K562 (cell line): ENCODE data around the gene SPTBN2. TPM values are rescaled to one million over a fixed set of nuclear protein-coding genes. Genes with fewer than 3 reads are reported as not detected.
A peak's percentile ranks its signal among the peaks of the same experiment; 100 is the strongest.

ENCODE experiments used
- ATAC-seq: fragments of 200-7000 bp; cut with Tn5 transposase; 3 replicates; pipeline ENCODE4 v1.9.1; 2020; ENCODE audit warnings: moderate library complexity
- BruUV-seq: library from RNA; stranded (reverse); fragments of 400-500 nt; replicated peaks from 2 replicates; lab custom pipeline; 2021; lab: Mats Ljungman, UMichigan
- CTCF ChIA-PET: fragments of 300-600 bp; formaldehyde crosslinking; extraction: SDS; loops from one replicate; lab custom pipeline; 2021; ENCODE audit warnings: low intra/inter-chr PET ratio; lab: Yijun Ruan, JAX
- POLR2A ChIA-PET: fragments of 300-600, 350-650 bp; sonication (Branson Sonifier 250); formaldehyde crosslinking; extraction: SDS; loops from one replicate; lab custom pipeline; 2021; ENCODE audit warnings: antibody characterized with exemption, inconsistent platforms; lab: Yijun Ruan, JAX
- DNase-seq, 4 experiments: peaks; one replicate each; pipeline versions ENCODE4 v3.0.0 to v3.0.0-alpha.2; 2011 to 2018; ENCODE audit warnings: low spot score in 3 of 4, mixed read lengths in 3 of 4; ENCODE audit errors: extremely low read depth in 1 of 4
- FAIRE-seq: peaks from 2 replicates; lab custom pipeline; 2011; peaks lifted over from hg19 to GRCh38; lab: Jason Lieb, UNC
- H2AFZ ChIP-seq: 2 replicates; pipeline ENCODE4 v1.6.0; 2011; ENCODE audit warnings: low read depth, low read length, control low read depth, inconsistent platforms
- H3K27ac ChIP-seq: fragments of 200-600 bp; 3 replicates; pipeline ENCODE4 v1.8.0; 2011; ENCODE audit warnings: low read depth, mild to moderate bottlenecking, control low read depth, inconsistent platforms, low read length, moderate library complexity, mixed read lengths; ENCODE audit errors: extremely low read depth
- H3K27me3 ChIP-seq, 2 experiments: fragments of 300-600 bp in 1 of 2; 2 replicates in 1 of 2; 3 replicates in 1 of 2; pipeline versions ENCODE4 v1.6.0 to v1.8.0; 2011; ENCODE audit warnings: inconsistent platforms in 2 of 2, low read length in 2 of 2, mild to moderate bottlenecking in 1 of 2, mixed read lengths in 1 of 2, moderate library complexity in 1 of 2; ENCODE audit not compliant: control insufficient read depth in 2 of 2, insufficient read depth in 2 of 2
- H3K36me3 ChIP-seq: fragments of 300-600 bp; 3 replicates; pipeline ENCODE4 v1.8.0; 2011; ENCODE audit warnings: mild to moderate bottlenecking, low read length, inconsistent platforms; ENCODE audit not compliant: control insufficient read depth, insufficient read depth
- H3K4me1 ChIP-seq, 2 experiments: fragments of 200-600 bp in 1 of 2; replicated peaks in 1 of 2; 2 replicates in 1 of 2; 3 replicates in 1 of 2; pipeline versions ENCODE4 v1.5.1 to v1.8.0; 2011; ENCODE audit warnings: inconsistent platforms in 2 of 2, low read length in 2 of 2, mild to moderate bottlenecking in 1 of 2, mixed read lengths in 1 of 2, moderate library complexity in 1 of 2; ENCODE audit not compliant: control insufficient read depth in 2 of 2, insufficient read depth in 2 of 2
- H3K4me2 ChIP-seq: 2 replicates; pipeline ENCODE4 v1.6.1; 2011; ENCODE audit warnings: low read length, control low read depth, inconsistent platforms, mixed read lengths; ENCODE audit not compliant: insufficient read depth
- H3K4me3 ChIP-seq: fragments of 200-600 bp; sonication (generic), shearing (Covaris generic); 2 replicates; pipeline ENCODE4 v1.5.1; 2016; ENCODE audit warnings: control low read depth, inconsistent platforms
- H3K79me2 ChIP-seq: fragments of 200-600 bp; 3 replicates; pipeline ENCODE4 v1.8.0; 2011; ENCODE audit warnings: low read length, inconsistent platforms; ENCODE audit not compliant: control insufficient read depth, insufficient read depth
- H3K9ac ChIP-seq, 2 experiments: 2 replicates each; pipeline versions ENCODE4 v1.6.0 to v1.6.1; 2011; ENCODE audit warnings: low read depth in 2 of 2, low read length in 2 of 2, control low read depth in 1 of 2, inconsistent platforms in 1 of 2, mild to moderate bottlenecking in 1 of 2, mixed read lengths in 1 of 2; ENCODE audit not compliant: insufficient read depth in 1 of 2
- H3K9me1 ChIP-seq: one replicate; pipeline ENCODE4 v1.6.0; 2011; ENCODE audit warnings: inconsistent platforms, mild to moderate bottlenecking, low read length, moderate library complexity; ENCODE audit not compliant: control insufficient read depth, insufficient read depth
- H3K9me3 ChIP-seq: replicated peaks from 2 replicates; pipeline ENCODE4 v1.5.1; 2011; ENCODE audit warnings: low read depth, low read length, inconsistent platforms; ENCODE audit not compliant: control insufficient read depth, insufficient read depth
- H4K20me1 ChIP-seq: replicated peaks from 2 replicates; pipeline ENCODE4 v1.6.1; 2011; ENCODE audit warnings: low read length, inconsistent platforms, mixed read lengths; ENCODE audit not compliant: control insufficient read depth, insufficient read depth
- CBFA2T2 ChIP-seq: fragments of 450-650 bp; conservative IDR thresholded peaks from 2 replicates; pipeline ENCODE4 v1.6.1; 2017; ENCODE audit warnings: mild to moderate bottlenecking
- JUN ChIP-seq, 2 experiments: sonication (generic) in 1 of 2; formaldehyde crosslinking in 1 of 2; IDR thresholded peaks; 2 replicates each; pipeline versions ENCODE4 v1.6.1 to v1.8.0; 2012 to 2022; ENCODE audit warnings: borderline replicate concordance in 2 of 2, mild to moderate bottlenecking in 2 of 2, improper control_type of control experiment in 1 of 2, low read depth in 1 of 2, low read length in 1 of 2, missing genetic modification reagents in 1 of 2
- MCM2 ChIP-seq: fragments of 450-650 bp; IDR thresholded peaks from 2 replicates; pipeline ENCODE4 v1.6.1; 2017; ENCODE audit warnings: low read depth, mild to moderate bottlenecking
- NFATC3 ChIP-seq: fragments of 450-650 bp; IDR thresholded peaks from 2 replicates; pipeline ENCODE4 v1.6.1; 2017; ENCODE audit warnings: mild to moderate bottlenecking
- RBM14 ChIP-seq: fragments of 200-400 bp; formaldehyde crosslinking; IDR thresholded peaks from 2 replicates; pipeline ENCODE4 v1.6.1; 2018; ENCODE audit warnings: low read depth, mild to moderate bottlenecking, low read length, moderate library complexity, borderline replicate concordance; ENCODE audit not compliant: insufficient read depth
- SP1 ChIP-seq: sonication (generic); formaldehyde crosslinking; IDR thresholded peaks from 2 replicates; pipeline ENCODE4 v1.8.1; 2022; ENCODE audit warnings: mild to moderate bottlenecking, missing genetic modification reagents
- ZBTB1 ChIP-seq: sonication (generic); formaldehyde crosslinking; IDR thresholded peaks from 2 replicates; pipeline ENCODE4 v1.8.1; 2023; ENCODE audit warnings: missing genetic modification reagents, low read depth, mild to moderate bottlenecking, borderline replicate concordance
- ZBTB7A ChIP-seq: IDR thresholded peaks from 2 replicates; pipeline ENCODE4 v1.6.1; 2011; ENCODE audit warnings: low read depth, mild to moderate bottlenecking, low read length, moderate library complexity, borderline replicate concordance; ENCODE audit not compliant: control insufficient read depth
- ZNF174 ChIP-seq: fragments of 250-450 bp; sonication (Bioruptor Pico); IDR thresholded peaks from 2 replicates; pipeline ENCODE4 v1.4.0; 2020; ENCODE audit warnings: mild to moderate bottlenecking
- ZNF655 ChIP-seq: fragments of 250-450 bp; sonication (Bioruptor Pico); IDR thresholded peaks from 2 replicates; pipeline ENCODE4 v1.5.0; 2021
- WGBS: fragments of 100-300 bp; shearing (Covaris generic); methylation state at CpG from one replicate; pipeline ENCODE4 v1.1.6; 2016; ENCODE audit warnings: low coverage, mixed read lengths; ENCODE audit not compliant: insufficient coverage; ENCODE audit errors: missing lambda C conversion rate; 5-methylcytosine and 5-hydroxymethylcytosine counted together
- in situ Hi-C: fragments of 300-500 bp; cut with MboI; formaldehyde crosslinking; loops from 4 replicates; pipeline ENCODE4 v1.15.0; 2018; ENCODE audit warnings: inconsistent platforms, mixed read lengths
- intact Hi-C: fragments of 100-400 bp; cut with micrococcal nuclease; formaldehyde crosslinking; loops from 2 replicates; pipeline ENCODE4 v1.14.2; 2022
- polyA plus RNA-seq, 8 experiments: library from polyadenylated mRNA; depleted of rRNA in 4 of 8; stranded (reverse) in 5 of 8; unstranded in 3 of 8; fragments of >200 nt; fragmentation: Nextera tagmentation in 2 of 8; fragmentation: Illumina TruSeq in 1 of 8; extraction: Ambion mirVana in 2 of 8; extraction: Trizol in 1 of 8; gene quantifications; 2 replicates each; pipeline versions ENCODE4 v1.2.1 to v1.2.3, GENCODE V29; 2011 to 2014; ENCODE audit warnings: inconsistent platforms in 1 of 8, missing spikeins in 1 of 8
- total RNA-seq, 7 experiments: library from RNA; depleted of rRNA in 6 of 7; stranded (reverse); fragments of >200 nt in 6 of 7; fragmentation: Illumina TruSeq in 2 of 7; extraction: Trizol in 2 of 7; gene quantifications; 2 replicates each; pipeline versions ENCODE4 v1.2.1 to v1.2.3, GENCODE V29; 2011 to 2021; ENCODE audit warnings: low replicate concordance in 1 of 7

Gene SPTBN2
- total and polyA plus RNA-seq, 9 of the 15 experiments (the other 6 are each of a cell fraction or from before 2014, with no cell fraction given): 0.38 to 56.5 (median 19.7) TPM

- ATAC-seq (no peak), FAIRE-seq (no peak), DNase-seq (no peak)
- H4K20me1 ChIP-seq: no peaks in the 10 kb centered on the region; the same call in 1 of the 2 replicates
- no peak overlapping the region for H3K4me3 ChIP-seq
- CTCF ChIA-PET: no interaction called here
- no TSS peak for BruUV-seq
- POLR2A ChIA-PET: interaction anchor here (0.6 to 2.0 kb wide), 10 partner anchors 10 to 157 kb away, joined by 3 to 15 read pairs (median 4); partner anchors contain the start of genes CTSF and RBM4B
- TF ChIP-seq ZNF174 (CRISPR knock-in tag) (no peak), ZBTB7A (no peak), JUN (IDR thresholded peaks at IDR 0.05; ENCODE audit: borderline replicate concordance, low read depth, low read length) (no peak), JUN (CRISPR knock-in tag; IDR thresholded peaks at IDR 0.05; ENCODE audit: borderline replicate concordance) (no peak), RBM14 (no peak)
- H3K36me3 ChIP-seq: peaks cover 4% of the 10 kb centered on the region; the same call in 1 of the 3 replicates
- no peak overlapping the region for H3K9ac ChIP-seq
- no peak overlapping the region for H3K4me2 ChIP-seq
- intact Hi-C loops: no loop called here
- no peaks in the 10 kb centered on the region for H3K27me3 ChIP-seq
- peaks cover 29 to 34% of the 10 kb centered on the region in 2 experiments; a peak in 4 of 5 replicates for H3K4me1 ChIP-seq
- no peak overlapping the region for H3K27ac ChIP-seq
- H2AFZ ChIP-seq: no peak overlapping the region
- in situ Hi-C loops: no loop called here
- WGBS: 89% methylated on average over 10 of the region's 10 CpGs
- peaks cover 22% of the 10 kb centered on the region for H3K79me2 ChIP-seq
- H3K9me1 ChIP-seq: no peaks in the 10 kb centered on the region
- H3K9me3 ChIP-seq: no peaks in the 10 kb centered on the region
These were observed 3.4 kb downstream of the SPTBN2 start for GRCh38 chr11:66725647-66726046.

- CTCF ChIA-PET: no interaction called here
These were observed 3.9 kb downstream of the SPTBN2 start for GRCh38 chr11:66725114-66725513.

More at GRCh38 chr11:66725114-66725513, 3.9 kb downstream of the SPTBN2 start:
- ATAC-seq: no peak
- intact Hi-C loops (no loop called here), in situ Hi-C loops (no loop called here)
- no peak for FAIRE-seq
- no TSS peak for BruUV-seq
- peaks cover 32 to 34% of the 10 kb centered on the region in 2 experiments; a peak in 4 of 5 replicates for H3K4me1 ChIP-seq
- no peak overlapping the region for H3K4me3 ChIP-seq
- H3K79me2 ChIP-seq: peaks cover 22% of the 10 kb centered on the region
- no peak overlapping the region for H3K9ac ChIP-seq
- H3K4me2 ChIP-seq: no peak overlapping the region
- no peaks in the 10 kb centered on the region for H3K9me1 ChIP-seq
- H3K9me3 ChIP-seq: no peaks in the 10 kb centered on the region
- H3K36me3 ChIP-seq: peaks cover 8% of the 10 kb centered on the region; the same call in 1 of the 3 replicates
- no peaks in the 10 kb centered on the region; the same call in 1 of the 2 replicates for H4K20me1 ChIP-seq
- no peak overlapping the region for H2AFZ ChIP-seq
- TF ChIP-seq NFATC3 (no peak), ZBTB1 (CRISPR knock-in tag) (no peak), CBFA2T2 (no peak), ZNF655 (no peak), SP1 (CRISPR knock-in tag) (peak; percentile 4; the same call in 1 of the 2 replicates), MCM2 (no peak)
- H3K27ac ChIP-seq: no peak overlapping the region
- POLR2A ChIA-PET: interaction anchor here (0.6 to 2.0 kb wide), 9 partner anchors 11 to 327 kb away, joined by 3 to 15 read pairs (median 4); partner anchors contain the start of genes CTSF and RBM4B
- no peaks in the 10 kb centered on the region for H3K27me3 ChIP-seq
- WGBS: 76% methylated on average over 1 of the region's 1 CpG
- no peak for DNase-seq
